GM19239 (cell line): ENCODE measurements around the gene ARPC4.
A peak's percentile ranks its signal among the peaks of the same experiment; 100 is the strongest.

Source experiments
- DNase-seq: peaks from one replicate; pipeline ENCODE4 v3.0.0; 2011; ENCODE audit warnings: low spot score; ENCODE audit not compliant: insufficient read length
- FAIRE-seq: peaks from 2 replicates; lab custom pipeline; 2011; peaks lifted over from hg19 to GRCh38; lab: Jason Lieb, UNC

ARPC4 gene

GRCh38 chr3:9815986-9816385, 23.1 kb downstream of the ARPC4 start:
- FAIRE-seq, result no peak
- DNase-seq, result no peak

- no peak for FAIRE-seq
- DNase-seq, result no peak
Measured at GRCh38 chr3:9817436-9817835, 24.6 kb downstream of the ARPC4 start.

- DNase-seq, result no peak
- no peak for FAIRE-seq
Measured at GRCh38 chr3:9818666-9819335, 25.9 kb downstream of the ARPC4 start.

GRCh38 chr3:9820543-9820942, 27.7 kb downstream of the ARPC4 start:
- FAIRE-seq (no peak), DNase-seq (no peak)

- FAIRE-seq, result no peak
- DNase-seq, result no peak
Measured at GRCh38 chr3:9820946-9821345, 28.1 kb downstream of the ARPC4 start.

GRCh38 chr3:9825451-9826040, 32.7 kb downstream of the ARPC4 start:
- DNase-seq, result no peak
- FAIRE-seq, result no peak

- no peak for FAIRE-seq
- DNase-seq, result no peak
Measured at GRCh38 chr3:9826815-9827573, 34.1 kb downstream of the ARPC4 start.

GRCh38 chr3:9828801-9829755, 36.2 kb downstream of the ARPC4 start:
- DNase-seq, result no peak
- no peak for FAIRE-seq

- no peak for FAIRE-seq
Measured at GRCh38 chr3:9831253-9831652, 38.4 kb downstream of the ARPC4 start.

GRCh38 chr3:9833078-9833477, 40.2 kb downstream of the ARPC4 start:
- FAIRE-seq (no peak), DNase-seq (no peak)

More at GRCh38 chr3:9831253-9831652, 38.4 kb downstream of the ARPC4 start:
- DNase-seq, result no peak

- FAIRE-seq, result no peak
Measured at GRCh38 chr3:9834520-9835380, 41.9 kb downstream of the ARPC4 start.

GRCh38 chr3:9837701-9838582, 45.1 kb downstream of the ARPC4 start:
- FAIRE-seq, result no peak
- no peak for DNase-seq

More at GRCh38 chr3:9834520-9835380, 41.9 kb downstream of the ARPC4 start:
- DNase-seq, result no peak

GRCh38 chr3:9838856-9839255, 46.0 kb downstream of the ARPC4 start:
- DNase-seq, result no peak
- no peak for FAIRE-seq

GRCh38 chr3:9841015-9841414, 48.1 kb downstream of the ARPC4 start:
- no peak for FAIRE-seq
- no peak for DNase-seq

GRCh38 chr3:9843715-9844438, 51.0 kb downstream of the ARPC4 start, which contains the start of gene RPUSD3:
Gene RPUSD3 (minus strand): TSS chr3:9844008. CDS start chr3:9843990, 18 bp downstream.
- DNase-seq, result peak; percentile 96
- peak; percentile 87 for FAIRE-seq

GRCh38 chr3:9846231-9846630, 53.3 kb downstream of the ARPC4 start:
- no peak for DNase-seq
- no peak for FAIRE-seq

- no peak for FAIRE-seq
Measured at GRCh38 chr3:9846931-9847488, 54.1 kb downstream of the ARPC4 start.

More at GRCh38 chr3:9846931-9847488, 54.1 kb downstream of the ARPC4 start:
- DNase-seq, result no peak
